ENCODE results near the gene ZNF18.
A peak's percentile ranks its signal among the peaks of the same experiment; 100 is the strongest.

ZNF18 gene

GRCh38 chr17:11997147-11997971 is at the start of gene ZNF18:
TSS of gene ZNF18 (minus strand) at chr17:11997475. CDS start at chr17:11992829, 4,646 bp downstream.
- peak; percentile 58 for DNase-seq

GRCh38 chr17:12046786-12047185 is 49.5 kb upstream of the ZNF18 start:
- DNase-seq, result no peak

- DNase-seq, result no peak
These were observed 46.4 kb upstream of the ZNF18 start for GRCh38 chr17:12043702-12044101.

- no peak for DNase-seq
These were observed 44.0 kb upstream of the ZNF18 start for GRCh38 chr17:12041312-12041711.

- DNase-seq, result no peak
These were observed 43.2 kb upstream of the ZNF18 start for GRCh38 chr17:12040478-12040877.

- no peak for DNase-seq
These were observed 40.7 kb upstream of the ZNF18 start for GRCh38 chr17:12037970-12038369.

- no peak for DNase-seq
These were observed 38.4 kb upstream of the ZNF18 start for GRCh38 chr17:12035673-12036072.

- no peak for DNase-seq
These were observed 37.3 kb upstream of the ZNF18 start for GRCh38 chr17:12034538-12034937.

GRCh38 chr17:12028611-12029010 is 31.3 kb upstream of the ZNF18 start:
- DNase-seq, result no peak

GRCh38 chr17:12027658-12028057 is 30.4 kb upstream of the ZNF18 start:
- no peak for DNase-seq

- no peak for DNase-seq
These were observed 27.1 kb upstream of the ZNF18 start for GRCh38 chr17:12024327-12024726.

- DNase-seq, result no peak
These were observed 25.0 kb upstream of the ZNF18 start for GRCh38 chr17:12022310-12022709.

GRCh38 chr17:12021623-12022140 is 24.4 kb upstream of the ZNF18 start:
- DNase-seq, result no peak

- peak; percentile 7 for DNase-seq
These were observed 23.7 kb upstream of the ZNF18 start, which contains the start of gene MAP2K4 for GRCh38 chr17:12020642-12021622. TSS of gene MAP2K4 (plus strand) at chr17:12020877. CDS start at chr17:12020887, 10 bp downstream.

- DNase-seq, result no peak
These were observed 10.2 kb upstream of the ZNF18 start for GRCh38 chr17:12007466-12007865.

GRCh38 chr17:11999696-12000095 is 2.4 kb upstream of the ZNF18 start:
- DNase-seq, result no peak

- no peak for DNase-seq
These were observed 628 bp upstream of the ZNF18 start for GRCh38 chr17:11997972-11998233.

- DNase-seq, result peak; percentile 29
These were observed 541 bp downstream of the ZNF18 start for GRCh38 chr17:11996722-11997146.

- DNase-seq, result no peak
These were observed 5.8 kb downstream of the ZNF18 start for GRCh38 chr17:11991461-11991860.

- DNase-seq, result no peak
These were observed 6.8 kb downstream of the ZNF18 start for GRCh38 chr17:11990363-11990983.

- DNase-seq, result no peak
These were observed 10.3 kb downstream of the ZNF18 start for GRCh38 chr17:11986942-11987329.

- no peak for DNase-seq
These were observed 10.9 kb downstream of the ZNF18 start for GRCh38 chr17:11986179-11986941.

Measured in GF-D8 (cell line).